Measurements from ENCODE around the gene ZNF79. TPM values are rescaled to one million over a fixed set of nuclear protein-coding genes. Genes with fewer than 3 reads are reported as not detected.

The ZNF79 gene
- total and polyA plus RNA-seq, 9 of the 15 experiments (the other 6 are each of a cell fraction or from before 2014, with no cell fraction given) = 0.62 to 7.0 (median 4.1) TPM

DNA sequence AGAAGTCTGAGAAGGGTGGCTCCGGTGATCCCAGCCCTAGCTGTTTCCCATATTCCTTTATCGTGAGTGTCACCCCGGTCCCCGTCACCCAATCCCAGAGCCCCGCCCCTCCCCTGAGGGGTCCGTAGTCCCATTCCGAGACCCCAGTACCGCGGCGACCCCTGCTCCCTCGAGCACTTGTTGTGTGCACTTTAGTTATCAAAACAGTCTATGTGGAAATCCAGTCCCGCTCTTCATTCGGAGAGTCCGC lies 27.4 kb downstream of the ZNF79 start (continued):
- no peak; the same call in 1 of the 2 replicates for TF ChIP-seq MTA1 (IDR thresholded peaks at IDR 0.05; ENCODE audit: borderline replicate concordance)
- TF ChIP-seq ZFP1 (CRISPR knock-in tag; IDR thresholded peaks at IDR 0.05) = no peak
- TF ChIP-seq HMG20B (CRISPR knock-in tag; IDR thresholded peaks at IDR 0.05) = no peak
- TF ChIP-seq, protein P1, sequence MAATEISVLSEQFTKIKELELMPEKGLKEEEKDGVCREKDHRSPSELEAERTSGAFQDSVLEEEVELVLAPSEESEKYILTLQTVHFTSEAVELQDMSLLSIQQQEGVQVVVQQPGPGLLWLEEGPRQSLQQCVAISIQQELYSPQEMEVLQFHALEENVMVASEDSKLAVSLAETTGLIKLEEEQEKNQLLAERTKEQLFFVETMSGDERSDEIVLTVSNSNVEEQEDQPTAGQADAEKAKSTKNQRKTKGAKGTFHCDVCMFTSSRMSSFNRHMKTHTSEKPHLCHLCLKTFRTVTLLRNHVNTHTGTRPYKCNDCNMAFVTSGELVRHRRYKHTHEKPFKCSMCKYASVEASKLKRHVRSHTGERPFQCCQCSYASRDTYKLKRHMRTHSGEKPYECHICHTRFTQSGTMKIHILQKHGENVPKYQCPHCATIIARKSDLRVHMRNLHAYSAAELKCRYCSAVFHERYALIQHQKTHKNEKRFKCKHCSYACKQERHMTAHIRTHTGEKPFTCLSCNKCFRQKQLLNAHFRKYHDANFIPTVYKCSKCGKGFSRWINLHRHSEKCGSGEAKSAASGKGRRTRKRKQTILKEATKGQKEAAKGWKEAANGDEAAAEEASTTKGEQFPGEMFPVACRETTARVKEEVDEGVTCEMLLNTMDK (IDR thresholded peaks at IDR 0.05; ENCODE audit: borderline replicate concordance, insufficient read depth, low read depth, low read length, poor library complexity, severe bottlenecking) = no peak
- TF ChIP-seq RAD51 (IDR thresholded peaks at IDR 0.05; ENCODE audit: borderline replicate concordance, low read depth) = no peak
- no peak for TF ChIP-seq SRSF7 (optimal IDR thresholded peaks at IDR 0.05; ENCODE audit: low read depth, low read length)
- TF ChIP-seq ZNF408 (CRISPR knock-in tag; IDR thresholded peaks at IDR 0.05; ENCODE audit: low read depth) = no peak
- no peak for TF ChIP-seq TEAD1 (CRISPR knock-in tag; IDR thresholded peaks at IDR 0.05)
- no peak for TF ChIP-seq PHF20 (IDR thresholded peaks at IDR 0.05; ENCODE audit: partially characterized antibody)
- TF ChIP-seq ZNF253 (CRISPR knock-in tag; conservative IDR thresholded peaks at IDR 0.05) = no peak
- TF ChIP-seq TFAP4 (CRISPR knock-in tag; IDR thresholded peaks at IDR 0.05; ENCODE audit: borderline replicate concordance) = no peak
- TF ChIP-seq SAFB (IDR thresholded peaks at IDR 0.05; ENCODE audit: borderline replicate concordance, low read depth, low read length) = no peak
- no peak for TF ChIP-seq BCOR (IDR thresholded peaks at IDR 0.05)
- TF ChIP-seq CHD1 (IDR thresholded peaks at IDR 0.05; ENCODE audit: low read length) = no peak
- TF ChIP-seq MYC (IDR thresholded peaks at IDR 0.05; ENCODE audit: low read depth, low read length) = no peak
- no peak for TF ChIP-seq MYC (CRISPR knock-in tag; IDR thresholded peaks at IDR 0.05; ENCODE audit: borderline replicate concordance, low read depth)
- TF ChIP-seq FOXP4 (CRISPR knock-in tag; IDR thresholded peaks at IDR 0.05; ENCODE audit: borderline replicate concordance) = no peak
- no peak for TF ChIP-seq FUS (optimal IDR thresholded peaks at IDR 0.05; ENCODE audit: low read depth, low read length)
- no peak for TF ChIP-seq BHLHE40 (IDR thresholded peaks at IDR 0.05; ENCODE audit: low read length)
- no peak for TF ChIP-seq CBFA2T2 (conservative IDR thresholded peaks at IDR 0.05)
- TF ChIP-seq MTA3 (IDR thresholded peaks at IDR 0.05; ENCODE audit: borderline replicate concordance) = 0 out of 2 replicates have a peak, but pooled peaks have one; percentile 16
- TF ChIP-seq L3MBTL2 (IDR thresholded peaks at IDR 0.05) = no peak
- TF ChIP-seq PHF8 (IDR thresholded peaks at IDR 0.05; ENCODE audit: borderline replicate concordance, low read length) = peak; percentile 25; the same call in 1 of the 2 replicates
- TF ChIP-seq ATF7 (IDR thresholded peaks at IDR 0.05) = peak; percentile 54; the same call in 1 of the 2 replicates
- TF ChIP-seq SIN3A (IDR thresholded peaks at IDR 0.05; ENCODE audit: borderline replicate concordance in 2 of 2, control insufficient read depth in 1 of 2, low read depth in 2 of 2, low read length in 2 of 2) = 0 out of 4 replicates have a peak, but pooled peaks of 1 of the 2 experiments have one; percentile 81
- TF ChIP-seq DACH1 (IDR thresholded peaks at IDR 0.05; ENCODE audit: partially characterized antibody) = no peak
